Ascending aorta (tissue), 2 donors: Measurements from ENCODE around the gene NID1. TPM values are rescaled to one million over a fixed set of nuclear protein-coding genes. Genes with fewer than 3 reads are reported as not detected.

Experiments
- DNase-seq, 2 donors: peaks; one replicate each; pipeline ENCODE4 v3.0.0-alpha.2; 2019; ENCODE audit warnings: low spot score in 2 of 2
- H3K27ac ChIP-seq, 2 donors: fragments of 200-600 bp; sonication (generic); one replicate each; pipeline ENCODE4 v1.5.1; 2016 to 2017; ENCODE audit warnings: mild to moderate bottlenecking in 1 of 2
- H3K27me3 ChIP-seq: fragments of 200-600 bp; sonication (generic); one replicate; pipeline ENCODE4 v1.5.1; 2017
- H3K36me3 ChIP-seq, 2 donors: fragments of 200-600 bp; sonication (generic); one replicate each; pipeline ENCODE4 v1.5.1; 2016
- H3K4me1 ChIP-seq, 2 donors: fragments of 200-600 bp; sonication (generic); one replicate each; pipeline ENCODE4 v1.5.1; 2016 to 2017; ENCODE audit warnings: mild to moderate bottlenecking in 1 of 2
- H3K4me3 ChIP-seq, 2 donors: fragments of 200-600 bp; sonication (generic); one replicate each; pipeline ENCODE4 v1.5.1; 2016 to 2017; ENCODE audit warnings: mild to moderate bottlenecking in 1 of 2
- H3K9me3 ChIP-seq, 2 donors: fragments of 200-600 bp; sonication (generic); one replicate each; pipeline ENCODE4 v1.5.1; 2016
- intact Hi-C: fragments of 100-400 bp; cut with DNase I; formaldehyde crosslinking; loops from one replicate; pipeline ENCODE4 v1.15.1; 2023
- total RNA-seq: library from RNA; depleted of rRNA; stranded (reverse); fragments of >200 nt; gene quantifications from one replicate; pipeline ENCODE4 v1.1.0, GENCODE V29; 2016
- TF ChIP-seq, protein P1 (sequence below), 3 experiments: fragments of 200-600 bp in 2 of 3; fragments of 450-650 bp in 1 of 3; sonication (generic) in 2 of 3; IDR thresholded peaks; one replicate each; pipeline ENCODE4 v1.5.1; 2016 to 2019; ENCODE audit warnings: antibody characterized with exemption in 3 of 3, mild to moderate bottlenecking in 1 of 3, moderate library complexity in 1 of 3

Gene NID1
- total RNA-seq, 1 donor from 2014 or later = 172 TPM

DNA sequence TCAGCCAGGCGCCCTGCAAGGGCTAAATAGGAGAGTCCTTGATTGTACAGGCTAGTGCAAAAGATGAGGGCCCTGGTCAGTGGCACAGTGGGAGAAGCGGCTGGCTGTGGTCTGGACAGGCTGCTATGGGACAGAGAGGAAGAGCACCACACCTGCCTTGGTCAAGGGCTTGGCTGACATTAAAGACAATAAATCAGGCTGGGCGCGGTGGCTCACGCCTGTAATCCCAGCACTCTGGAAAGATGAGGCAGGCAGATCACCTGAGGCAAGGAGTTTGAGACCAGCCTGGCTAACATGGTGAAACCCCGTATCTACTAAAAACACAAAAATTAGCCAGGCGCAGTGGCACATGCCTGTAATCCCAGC, 62.9 kb downstream of the NID1 start:
- DNase-seq = no peak
- peak overlapping the region in 1 of 2 donors; percentile 20 for H3K27ac ChIP-seq
- H3K9me3 ChIP-seq = no peaks in the 10 kb centered on the region
- H3K4me1 ChIP-seq = no peaks in the 10 kb centered on the region
- peaks cover 3 to 26% of the 10 kb centered on the region in 2 donors for H3K36me3 ChIP-seq
- no peak overlapping the region for H3K4me3 ChIP-seq
- no peaks in the 10 kb centered on the region for H3K27me3 ChIP-seq
- intact Hi-C loops = no loop called here
- TF ChIP-seq, protein P1, sequence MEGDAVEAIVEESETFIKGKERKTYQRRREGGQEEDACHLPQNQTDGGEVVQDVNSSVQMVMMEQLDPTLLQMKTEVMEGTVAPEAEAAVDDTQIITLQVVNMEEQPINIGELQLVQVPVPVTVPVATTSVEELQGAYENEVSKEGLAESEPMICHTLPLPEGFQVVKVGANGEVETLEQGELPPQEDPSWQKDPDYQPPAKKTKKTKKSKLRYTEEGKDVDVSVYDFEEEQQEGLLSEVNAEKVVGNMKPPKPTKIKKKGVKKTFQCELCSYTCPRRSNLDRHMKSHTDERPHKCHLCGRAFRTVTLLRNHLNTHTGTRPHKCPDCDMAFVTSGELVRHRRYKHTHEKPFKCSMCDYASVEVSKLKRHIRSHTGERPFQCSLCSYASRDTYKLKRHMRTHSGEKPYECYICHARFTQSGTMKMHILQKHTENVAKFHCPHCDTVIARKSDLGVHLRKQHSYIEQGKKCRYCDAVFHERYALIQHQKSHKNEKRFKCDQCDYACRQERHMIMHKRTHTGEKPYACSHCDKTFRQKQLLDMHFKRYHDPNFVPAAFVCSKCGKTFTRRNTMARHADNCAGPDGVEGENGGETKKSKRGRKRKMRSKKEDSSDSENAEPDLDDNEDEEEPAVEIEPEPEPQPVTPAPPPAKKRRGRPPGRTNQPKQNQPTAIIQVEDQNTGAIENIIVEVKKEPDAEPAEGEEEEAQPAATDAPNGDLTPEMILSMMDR (IDR thresholded peaks at IDR 0.05) = no peak

DNA sequence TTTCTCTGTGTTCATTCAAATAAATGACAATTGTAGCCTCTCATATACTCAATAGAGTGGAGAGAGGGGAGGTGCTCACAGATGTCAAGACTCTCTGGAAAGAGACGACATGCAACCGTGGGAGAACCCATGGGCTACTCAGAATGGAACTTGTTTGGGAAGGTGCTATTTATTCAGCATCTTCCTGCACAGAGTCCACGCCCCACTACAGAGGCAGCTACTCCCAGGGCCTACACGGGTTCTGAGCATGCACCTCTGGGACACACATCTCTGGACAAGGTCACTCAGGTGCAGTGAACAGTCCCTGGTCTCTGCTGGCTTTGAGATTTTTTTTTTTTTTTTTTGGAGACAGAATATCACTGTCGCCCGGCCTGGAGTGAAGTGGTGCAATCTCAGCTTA, 64.1 kb downstream of the NID1 start:
- TF ChIP-seq, protein P1 (IDR thresholded peaks at IDR 0.05) = no peak
- Histone ChIP-seq H3K27me3 (no peaks in the 10 kb centered on the region), H3K4me3 (no peak overlapping the region), H3K4me1 (no peaks in the 10 kb centered on the region), H3K27ac (no peak overlapping the region), H3K9me3 (no peaks in the 10 kb centered on the region), H3K36me3 (peaks cover 3 to 30% of the 10 kb centered on the region in 2 donors)
- intact Hi-C loops = no loop called here
- DNase-seq = peak in 1 of 2 donors; percentile 50

DNA sequence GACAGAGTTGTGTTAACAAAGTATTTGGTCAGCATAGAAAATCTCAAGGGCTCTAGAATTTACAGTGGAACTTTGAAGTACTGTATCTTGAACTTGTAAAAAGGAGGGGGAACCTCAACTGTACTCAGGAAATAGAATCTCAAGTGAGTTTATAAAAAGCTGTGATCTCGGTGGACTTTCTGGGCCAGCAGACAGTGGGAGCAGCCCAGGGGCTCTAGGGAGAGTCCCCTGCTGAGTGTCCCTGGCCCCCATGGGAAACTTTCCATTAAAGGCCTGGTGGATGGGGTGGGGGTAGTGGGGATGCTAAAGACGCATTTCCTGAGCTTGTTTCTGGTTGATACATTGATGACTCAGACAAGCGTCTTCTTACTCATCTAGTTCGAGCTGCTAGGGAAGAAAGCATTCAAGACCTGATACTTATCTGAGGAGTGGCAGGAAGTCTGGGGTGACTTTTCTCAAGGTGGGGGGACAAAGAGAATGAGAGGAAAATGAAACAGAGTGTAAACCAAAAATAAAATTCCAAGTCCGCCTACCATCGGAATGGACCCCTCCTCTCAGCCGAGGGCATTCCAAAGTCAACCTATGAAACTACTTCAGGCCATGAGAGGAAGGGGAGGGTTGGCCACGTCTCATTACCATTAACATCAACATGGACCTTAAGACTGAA, 65.5 kb downstream of the NID1 start:
- intact Hi-C loops = no loop called here
- Histone ChIP-seq H3K4me1 (no peaks in the 10 kb centered on the region), H3K27ac (peak overlapping the region in 1 of 2 donors; percentile 7), H3K36me3 (peaks cover 3 to 36% of the 10 kb centered on the region in 2 donors), H3K9me3 (no peaks in the 10 kb centered on the region), H3K27me3 (no peaks in the 10 kb centered on the region), H3K4me3 (no peak overlapping the region)
- peak in 1 of 2 donors; percentile 46 for DNase-seq
- TF ChIP-seq, protein P1 (IDR thresholded peaks at IDR 0.05) = no peak

DNA sequence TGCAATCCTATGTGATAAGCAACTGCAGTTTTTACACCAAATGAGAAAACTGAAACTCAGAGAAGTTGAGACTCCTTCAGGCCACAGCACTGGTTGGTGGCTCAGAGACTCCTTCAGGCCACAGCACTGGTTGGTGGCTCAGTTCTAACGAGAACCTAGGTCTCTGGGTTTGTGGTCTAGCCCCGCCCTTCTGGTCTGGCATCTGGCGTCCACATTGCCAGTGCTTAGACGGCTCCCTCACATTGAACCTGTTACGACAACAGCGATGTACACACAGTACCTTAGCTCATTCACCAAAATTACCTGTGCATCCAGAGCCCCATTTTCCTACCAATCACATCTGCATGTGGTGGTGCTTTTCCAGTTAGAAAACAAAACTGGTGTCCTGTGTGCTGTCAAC, 66.1 kb downstream of the NID1 start:
- peak in 1 of 2 donors; percentile 47 for DNase-seq
- H3K27me3 ChIP-seq = no peaks in the 10 kb centered on the region
- TF ChIP-seq, protein P1 (IDR thresholded peaks at IDR 0.05) = no peak
- no peak overlapping the region for H3K4me3 ChIP-seq
- peaks cover 3 to 32% of the 10 kb centered on the region in 2 donors for H3K36me3 ChIP-seq
- no peaks in the 10 kb centered on the region for H3K4me1 ChIP-seq
- H3K27ac ChIP-seq = no peak overlapping the region
- no peaks in the 10 kb centered on the region for H3K9me3 ChIP-seq
- intact Hi-C loops = no loop called here

DNA sequence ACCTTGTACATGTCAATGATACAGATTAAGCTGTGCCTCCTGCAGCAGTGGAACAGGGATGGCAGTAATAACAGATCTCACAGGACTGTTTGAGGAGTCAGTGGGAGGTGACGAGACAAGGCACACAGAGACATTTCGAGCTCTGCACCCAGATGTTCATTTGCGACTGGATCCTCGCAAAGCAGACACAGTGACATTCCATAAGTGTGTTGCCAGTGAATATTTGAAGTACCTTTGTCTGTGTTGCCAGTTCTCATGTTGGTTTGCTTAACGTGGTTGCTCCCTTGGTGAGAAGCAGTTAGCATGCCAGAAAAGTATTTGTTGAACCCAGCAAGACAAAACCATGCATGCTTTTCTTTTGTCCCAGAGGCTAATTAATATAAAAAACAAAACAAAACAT, 67.0 kb downstream of the NID1 start:
- H3K4me3 ChIP-seq = no peak overlapping the region
- no peaks in the 10 kb centered on the region for H3K27me3 ChIP-seq
- TF ChIP-seq, protein P1 (IDR thresholded peaks at IDR 0.05) = no peak
- peaks cover 11 to 35% of the 10 kb centered on the region in 2 donors for H3K36me3 ChIP-seq
- no peaks in the 10 kb centered on the region for H3K9me3 ChIP-seq
- intact Hi-C loops = no loop called here
- H3K4me1 ChIP-seq = no peaks in the 10 kb centered on the region
- peak in 1 of 2 donors; percentile 44 for DNase-seq
- H3K27ac ChIP-seq = no peak overlapping the region
